GM19035 (cell line): ENCODE measurements around the gene KCNA4.
"Not testable (repeated sequence)": the region's sequence is repeated elsewhere in the genome, so short reads cannot be mapped to it uniquely, and the experiment has no call there.

Source experiments
- ATAC-seq: cut with Tn5 transposase; IDR thresholded peaks from one replicate; pipeline ENCODE4 v1.9.1; 2021; ENCODE audit not compliant: unreplicated experiment

KCNA4 gene

DNA sequence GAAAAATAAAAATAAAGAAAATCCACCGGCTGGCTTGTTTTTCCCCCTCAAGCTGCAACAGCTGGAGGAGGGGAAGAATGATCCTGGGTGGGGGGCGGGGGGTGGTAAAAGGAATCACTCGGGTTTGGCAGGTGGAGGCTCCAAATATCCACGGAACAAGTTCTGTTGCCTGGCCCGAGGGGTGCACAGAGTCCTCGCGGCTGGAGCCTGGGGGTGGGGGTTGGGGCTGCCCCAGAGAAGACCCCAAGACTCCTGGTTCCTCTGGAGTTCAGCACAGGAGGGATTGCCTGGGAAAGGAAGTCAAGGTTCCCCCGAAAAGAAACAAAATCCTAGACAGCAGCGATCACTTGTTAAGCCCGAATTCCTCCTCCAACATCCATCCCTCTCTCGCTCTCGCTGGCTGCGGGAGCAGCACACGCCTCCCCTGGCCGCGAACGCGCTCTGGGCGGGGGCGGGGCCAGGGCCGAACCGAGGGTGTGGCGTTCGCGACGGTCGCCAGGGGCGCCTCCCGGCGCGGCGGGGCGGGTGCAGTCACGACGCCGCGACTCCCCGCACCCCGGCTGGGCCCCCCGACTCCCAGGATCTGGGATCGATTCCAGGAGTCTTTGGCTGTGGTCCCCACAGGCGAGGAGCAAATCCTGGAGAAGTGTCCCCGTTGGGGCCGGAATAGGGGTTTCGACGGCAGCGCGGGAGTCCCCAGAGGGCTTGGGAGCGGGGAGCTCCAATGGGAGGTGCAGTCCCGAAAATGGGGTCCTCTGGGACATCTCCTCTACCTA lies at the start of gene KCNA4:
Gene KCNA4 (minus strand): TSS at position 443 of the 776 bp plus-strand sequence. CDS start 4,352 bp downstream, outside the sequence.
- ATAC-seq, result no peak

DNA sequence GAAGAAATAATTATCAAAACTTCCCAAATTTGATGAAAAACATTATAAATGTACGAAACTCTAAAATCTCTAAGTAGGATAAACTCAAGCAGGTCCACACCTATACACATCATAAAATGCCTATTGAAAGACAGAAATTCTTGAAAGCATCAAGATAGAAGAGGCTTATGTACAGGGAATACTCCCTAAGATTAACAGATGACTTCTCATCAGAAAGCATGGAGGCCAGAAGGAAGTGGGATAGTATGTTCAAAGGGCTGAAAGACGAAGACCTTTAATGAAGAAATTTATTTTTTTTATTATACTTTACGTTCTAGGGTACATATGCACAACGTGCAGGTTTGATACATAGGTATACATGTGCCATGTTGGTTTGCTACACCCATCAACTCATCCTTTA lies 45.3 kb upstream of the KCNA4 start:
- no peak for ATAC-seq

DNA sequence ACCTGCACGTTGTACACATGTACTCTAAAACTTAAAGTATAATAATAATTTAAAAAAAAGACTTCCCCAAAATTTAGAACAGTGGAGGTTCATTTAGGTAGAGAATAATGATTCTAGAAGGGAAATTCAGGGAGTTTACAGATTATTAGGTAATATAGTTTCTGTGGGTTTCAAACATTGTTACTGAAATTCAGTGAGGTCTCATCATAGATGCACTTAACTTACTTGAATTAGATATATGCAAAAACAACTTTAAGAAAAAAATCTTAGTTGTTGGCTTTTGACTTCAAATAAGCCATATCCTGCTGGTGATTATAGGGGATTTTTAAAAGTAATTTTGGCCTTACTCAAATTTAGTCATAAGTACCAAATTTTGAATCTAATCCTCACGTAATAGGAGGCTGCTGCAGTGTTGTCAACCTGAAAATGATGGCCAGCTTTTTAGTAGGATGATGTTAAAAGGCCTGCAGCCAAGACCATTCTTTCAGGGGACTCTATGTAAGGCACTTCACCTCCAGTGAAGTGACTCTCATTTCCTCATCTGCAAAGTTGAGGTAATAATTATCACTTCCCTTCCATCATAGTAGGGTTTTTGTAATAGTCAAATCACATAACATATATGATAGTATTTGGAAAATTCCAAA lies 42.5 kb upstream of the KCNA4 start:
- ATAC-seq, result no peak

DNA sequence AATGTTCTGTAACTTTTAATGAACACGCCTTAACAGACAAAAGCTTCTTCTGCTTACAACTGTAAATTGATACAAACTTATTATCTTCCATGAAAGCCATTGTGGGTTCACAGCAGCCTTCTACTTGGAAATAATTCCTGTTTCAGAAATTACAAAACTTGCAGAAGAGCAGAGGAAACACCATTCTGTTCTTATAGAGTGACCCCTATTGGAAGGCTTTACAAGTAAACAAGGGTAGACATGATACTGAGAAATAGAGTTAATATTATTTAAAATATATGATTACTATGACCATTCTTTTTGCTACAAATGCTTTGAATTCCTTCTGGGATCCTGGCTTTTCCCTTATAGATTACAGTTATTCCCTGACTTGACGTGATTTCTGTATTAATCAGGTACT lies 32.4 kb upstream of the KCNA4 start:
- no peak for ATAC-seq

DNA sequence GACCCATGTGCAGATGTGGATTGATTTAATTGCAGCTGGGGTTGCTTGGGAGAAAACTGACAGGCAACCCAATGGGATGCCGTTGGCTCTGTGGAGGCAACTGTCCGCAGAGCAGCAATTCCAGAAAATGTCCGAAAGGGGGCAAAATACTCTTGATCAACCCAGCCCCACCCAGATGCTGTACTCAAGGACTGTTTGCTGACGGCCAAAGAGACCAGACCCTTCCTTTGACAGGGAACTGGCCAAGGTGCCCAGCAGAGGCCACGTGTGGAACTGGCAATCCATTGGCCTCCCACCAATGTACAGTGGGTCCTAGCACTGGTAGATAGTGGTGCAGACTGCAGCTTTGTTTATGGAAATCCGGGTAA lies 29.7 kb upstream of the KCNA4 start:
- ATAC-seq, result no peak

DNA sequence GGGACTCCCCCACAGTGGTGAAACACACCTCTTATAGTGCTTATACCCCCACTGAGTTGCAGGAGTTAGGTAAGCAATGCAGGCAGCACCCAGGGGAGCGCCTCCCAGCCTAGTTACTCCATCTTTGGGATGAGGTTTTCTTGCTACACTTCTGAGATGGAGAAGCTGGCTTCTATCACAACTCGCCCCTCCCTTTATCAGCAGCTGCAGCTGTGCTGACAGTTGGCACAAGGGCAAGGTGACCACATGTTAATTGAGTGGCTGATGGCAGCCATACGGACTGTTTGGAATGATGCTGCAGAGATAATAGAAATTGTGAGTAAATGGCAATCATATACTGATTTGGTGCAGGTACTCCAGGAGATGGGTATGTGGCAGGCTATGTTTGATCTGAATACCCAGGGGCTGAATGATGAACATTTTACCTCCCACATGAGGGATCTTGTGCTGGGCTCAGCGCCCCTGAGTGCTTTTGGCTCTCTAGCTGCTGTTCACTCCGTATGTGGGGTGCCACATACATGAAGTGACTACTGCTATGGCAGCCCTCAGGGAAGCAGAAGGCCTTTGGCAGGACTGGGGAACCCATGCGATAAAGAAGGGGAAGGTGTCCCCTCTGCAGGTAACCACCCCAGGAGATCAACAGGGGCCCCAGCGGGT lies 29.2 kb upstream of the KCNA4 start:
- ATAC-seq, result no peak

DNA sequence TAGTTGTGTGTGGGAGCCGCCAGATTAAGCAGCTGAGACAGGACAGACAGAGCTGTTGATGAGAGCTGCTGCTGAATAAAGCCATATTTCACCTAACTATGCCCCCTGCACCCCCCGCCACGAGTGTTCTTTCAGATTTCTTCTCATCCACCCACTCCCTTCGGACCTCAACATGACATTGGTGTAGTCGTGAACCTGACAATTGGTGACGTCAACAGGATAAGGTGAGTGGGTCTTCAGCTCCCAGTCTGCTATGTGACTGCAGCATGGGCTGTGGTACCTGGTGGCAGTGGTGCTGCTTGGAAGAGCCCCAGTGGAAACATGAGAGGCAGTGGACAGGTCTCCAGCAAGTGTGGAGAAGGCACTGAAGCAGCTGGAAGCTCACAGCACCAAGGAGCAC lies 28.3 kb upstream of the KCNA4 start:
- no peak for ATAC-seq

DNA sequence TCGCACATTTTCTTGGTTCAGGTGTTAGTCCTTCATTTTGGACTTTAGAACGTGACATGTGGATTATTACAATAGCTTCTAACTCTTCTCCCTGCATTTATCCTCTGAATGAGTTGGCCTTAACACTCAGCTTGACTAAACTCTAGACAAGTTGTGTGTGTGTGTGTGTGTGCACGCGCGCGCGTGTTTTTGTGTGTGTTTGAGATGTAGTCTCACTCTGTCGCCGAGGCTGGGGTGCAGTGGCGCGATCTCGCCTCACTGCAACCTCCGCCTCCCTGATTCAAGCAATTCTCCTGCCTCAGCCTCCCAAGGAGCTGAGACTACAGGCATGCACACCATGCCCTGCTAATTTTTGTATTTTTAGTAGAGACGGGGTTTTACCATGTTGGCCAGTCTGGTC lies 24.3 kb upstream of the KCNA4 start:
- no peak for ATAC-seq

DNA sequence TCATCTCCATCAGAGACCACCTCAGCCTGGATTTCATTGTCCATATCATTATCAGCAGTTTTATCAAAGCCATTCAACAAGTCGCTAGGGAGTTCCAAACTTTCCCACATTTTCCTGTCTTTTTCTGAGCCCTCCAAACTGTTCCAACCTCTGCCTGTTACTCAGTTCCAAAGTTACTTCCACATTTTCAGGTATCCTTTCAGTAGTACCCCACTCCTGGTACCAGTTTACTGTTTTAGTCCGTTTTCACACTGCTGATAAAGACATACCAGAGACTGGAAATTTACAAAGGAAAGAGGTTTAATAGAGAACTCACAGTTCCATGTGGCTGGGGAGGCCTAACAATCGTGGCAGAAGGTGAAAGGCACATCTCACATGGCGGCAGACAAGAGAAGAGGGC lies 17.9 kb upstream of the KCNA4 start:
- not testable (repeated sequence) for ATAC-seq

DNA sequence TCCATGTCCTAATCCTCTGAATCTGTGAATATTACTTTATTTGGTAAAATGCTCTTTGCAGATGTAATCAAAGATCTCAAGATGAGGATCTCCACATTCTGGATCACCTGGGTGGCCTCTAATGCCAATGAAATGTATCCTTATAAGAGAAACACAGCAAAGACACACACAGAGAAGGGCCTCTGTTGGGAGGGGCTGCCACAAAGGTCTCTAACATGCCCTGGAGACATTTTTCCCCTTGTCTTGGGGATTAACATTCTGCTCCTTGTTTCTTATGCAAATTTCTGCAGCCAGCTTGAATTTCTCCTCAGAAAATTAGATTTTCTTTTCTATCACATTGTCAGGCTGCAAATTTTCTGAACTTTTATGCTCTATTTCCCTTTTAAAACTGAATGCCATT lies 17.3 kb upstream of the KCNA4 start:
- not testable (repeated sequence) for ATAC-seq

DNA sequence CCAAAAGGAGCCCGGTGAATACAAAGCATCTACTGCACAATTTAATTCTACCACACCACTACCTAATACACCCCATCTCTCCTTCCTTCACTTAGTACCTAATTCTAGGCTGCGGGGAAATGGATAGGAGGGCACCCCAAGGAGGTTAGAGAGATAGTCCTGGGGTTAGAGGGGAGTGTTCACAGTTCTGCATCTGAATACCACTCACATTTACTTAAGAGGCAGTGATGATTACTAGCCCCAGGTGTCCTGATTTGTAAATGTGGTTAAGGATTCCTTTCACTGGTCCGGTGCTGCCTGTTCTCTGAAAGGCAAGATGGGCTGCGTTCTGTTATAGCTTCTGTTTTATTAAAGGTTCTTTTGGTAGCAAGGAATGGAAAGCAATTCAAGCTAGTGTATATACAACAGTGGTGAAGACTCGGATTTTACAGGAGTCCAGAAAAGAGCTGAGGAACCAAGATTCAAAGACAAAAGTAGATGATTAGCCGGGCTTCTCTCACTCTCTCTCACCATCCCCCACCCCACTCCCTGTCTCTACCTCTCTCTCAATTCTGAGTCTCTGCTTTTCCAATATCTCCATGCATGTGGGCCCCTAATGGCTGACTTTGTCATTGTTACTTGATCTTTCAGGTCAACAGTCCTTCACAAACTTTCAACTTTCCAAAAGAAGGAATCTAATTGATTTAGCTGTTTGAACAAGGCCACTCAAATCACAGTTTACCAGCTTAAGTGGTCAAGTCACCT lies 8.7 kb upstream of the KCNA4 start:
- ATAC-seq, result no peak

DNA sequence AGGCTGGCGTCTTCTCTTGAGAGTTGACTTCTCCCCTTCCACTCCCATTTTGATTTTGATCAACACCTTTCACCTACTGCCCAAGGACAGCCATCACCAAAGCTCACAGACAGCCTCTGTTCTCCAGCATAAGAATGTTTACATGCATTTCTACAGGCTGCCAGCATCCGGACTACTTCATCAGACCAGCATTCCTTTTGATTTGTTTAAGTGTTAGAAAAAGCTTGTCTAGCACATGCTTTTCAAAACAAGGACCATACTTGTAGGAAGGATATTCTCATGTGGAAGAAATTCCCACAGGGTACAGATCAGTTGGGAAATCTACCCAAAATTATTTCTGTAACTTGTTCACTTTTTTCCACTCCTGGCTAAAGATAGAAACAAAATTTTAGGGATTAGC lies 6.2 kb upstream of the KCNA4 start:
- no peak for ATAC-seq

DNA sequence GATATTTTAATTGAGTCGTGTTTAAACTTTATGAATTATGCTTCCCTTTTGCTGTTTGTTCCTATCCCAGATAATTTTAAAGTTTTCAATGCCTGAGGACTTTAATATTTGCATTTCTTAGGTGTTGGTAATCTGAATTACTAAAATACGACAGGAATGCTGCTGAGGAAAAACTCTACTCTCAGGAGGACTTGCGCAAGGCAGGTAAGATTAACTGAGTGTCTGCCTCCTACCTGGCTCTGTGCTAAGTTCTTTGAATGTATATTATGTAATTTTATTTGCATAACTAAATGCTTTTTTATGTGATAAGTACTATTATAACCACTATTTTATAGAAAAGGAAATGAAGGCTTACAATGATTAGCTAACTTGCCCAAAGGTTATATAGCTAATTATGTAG lies 2.7 kb upstream of the KCNA4 start:
- ATAC-seq, result no peak

DNA sequence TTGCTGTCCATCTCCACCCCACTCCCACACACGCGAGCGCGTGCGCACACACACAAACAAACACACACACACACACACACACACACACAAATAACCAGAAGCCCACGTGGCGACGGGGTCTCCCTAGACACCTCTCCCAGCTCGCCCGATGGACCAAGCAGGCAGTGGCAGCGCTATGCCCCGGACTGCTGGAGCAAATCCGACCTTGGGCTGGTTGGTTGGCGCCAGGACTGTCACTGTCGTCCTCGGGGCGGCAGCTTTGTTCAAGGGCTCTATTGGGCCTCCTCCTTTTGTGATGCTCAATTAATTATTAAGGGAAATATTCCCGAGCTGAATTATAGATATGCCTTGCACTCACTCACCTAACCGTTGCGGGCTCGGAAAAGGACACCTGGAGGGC lies 1.7 kb upstream of the KCNA4 start:
- ATAC-seq, result no peak

DNA sequence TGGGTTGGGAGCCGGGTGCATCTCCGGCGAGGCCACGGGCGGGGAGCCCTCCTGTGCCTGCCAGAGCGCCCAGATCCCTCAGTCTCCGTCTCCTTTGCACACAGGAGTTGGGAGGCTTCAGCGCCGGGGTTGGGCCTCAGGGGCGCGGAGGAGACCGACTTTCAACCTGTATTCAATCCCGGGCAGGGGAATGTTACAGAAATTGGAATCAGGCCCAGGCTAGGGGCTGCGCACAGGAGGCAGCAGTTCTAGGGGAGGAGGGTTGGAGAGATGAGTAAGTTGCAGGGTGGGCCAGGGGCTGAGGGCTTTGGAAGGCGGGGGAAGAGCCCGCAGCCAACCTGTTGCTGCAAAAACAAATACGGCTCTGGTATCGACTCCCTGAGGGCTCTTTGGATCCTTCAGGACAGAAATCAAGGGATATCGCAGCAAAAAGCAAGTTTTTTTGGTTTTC lies 640 bp upstream of the KCNA4 start:
- ATAC-seq, result no peak

DNA sequence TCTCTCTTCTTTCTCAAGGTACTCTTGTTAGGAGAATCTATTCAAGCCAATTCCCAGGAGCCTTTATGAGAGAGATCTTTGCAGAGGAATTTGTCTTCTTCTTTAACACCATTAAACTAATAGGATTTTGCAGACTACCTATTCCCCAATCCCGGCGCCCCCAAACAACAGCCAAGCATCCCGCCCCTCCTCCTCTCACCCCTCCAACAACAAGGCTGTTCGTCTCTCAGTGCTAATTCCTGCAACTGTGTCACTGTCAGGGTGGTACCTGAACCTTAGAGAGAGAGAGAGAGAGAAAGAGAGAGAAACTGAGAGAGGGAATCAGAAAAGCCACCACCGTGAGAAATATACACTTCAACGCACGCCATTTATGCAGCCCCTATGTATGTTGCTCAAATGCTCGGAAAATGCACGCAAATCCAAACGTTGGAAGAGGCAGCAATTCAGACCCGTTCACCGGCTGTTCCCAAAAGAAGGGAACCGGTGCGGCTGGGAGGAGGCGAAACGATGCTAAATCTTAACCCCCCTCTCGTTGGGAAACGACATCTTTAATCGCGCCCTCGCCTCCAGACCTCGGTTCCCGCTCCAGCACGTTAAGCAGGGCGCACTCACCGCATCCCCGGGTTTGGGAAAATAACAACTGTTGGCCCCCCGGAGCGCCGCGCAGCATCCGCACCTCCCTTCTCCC lies 961 bp downstream of the KCNA4 start:
- no peak for ATAC-seq

DNA sequence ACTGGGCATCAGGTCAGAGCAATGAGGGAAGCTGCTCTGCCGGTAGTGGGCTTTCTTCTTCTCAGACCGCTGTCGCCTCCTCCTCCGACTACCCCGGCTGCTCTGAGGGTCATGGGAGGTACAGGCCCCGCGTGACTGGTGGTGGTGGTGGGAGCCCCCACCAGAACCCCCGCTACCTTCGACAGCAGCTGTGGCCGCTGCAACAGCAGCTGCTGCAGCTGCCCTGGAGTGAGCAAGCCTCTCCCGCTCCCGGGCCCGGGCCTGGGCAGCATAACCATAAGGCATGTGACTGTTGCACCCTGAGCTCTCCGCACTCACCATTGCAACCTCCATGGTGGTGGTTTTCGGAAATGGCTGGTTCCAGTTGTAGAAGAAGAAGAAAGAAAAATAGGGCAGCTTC lies 4.5 kb downstream of the KCNA4 start:
- ATAC-seq, result no peak

DNA sequence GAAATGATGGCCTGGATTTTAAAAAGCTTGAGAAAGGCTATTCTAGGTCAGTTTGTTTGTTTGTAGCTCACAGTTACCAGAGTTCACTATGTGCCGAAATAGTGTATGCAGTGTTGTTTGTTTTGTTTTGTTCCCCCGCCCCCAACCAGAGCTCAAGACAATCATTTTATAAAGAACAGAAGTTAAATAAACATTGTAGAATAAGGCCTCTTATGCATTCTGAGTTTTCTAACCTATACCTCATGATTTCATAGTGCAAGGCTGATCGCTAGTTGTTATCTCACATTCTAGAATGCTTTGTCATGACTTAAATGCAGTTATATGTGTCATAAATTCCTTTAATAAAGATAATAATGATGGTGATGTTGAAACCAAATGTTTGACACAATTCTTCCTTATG lies 7.8 kb downstream of the KCNA4 start:
- no peak for ATAC-seq

DNA sequence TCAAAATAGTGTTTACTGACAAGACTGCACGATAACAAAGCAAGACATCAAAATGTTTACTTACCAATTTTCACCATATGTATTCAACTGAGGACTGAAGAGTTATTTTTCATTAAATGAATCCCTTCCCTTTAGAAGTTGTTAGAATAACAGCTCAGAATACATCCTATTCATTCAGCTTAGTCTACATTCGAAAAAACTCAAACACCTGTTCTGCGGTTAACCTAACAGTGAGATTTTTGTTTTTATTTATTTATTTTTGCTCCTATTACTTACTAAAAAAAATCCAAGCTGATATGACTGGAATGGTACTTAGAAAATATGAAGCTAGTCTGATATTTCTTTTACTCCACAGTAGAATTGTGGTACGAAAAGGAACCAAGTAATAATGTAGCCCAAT lies 10.0 kb downstream of the KCNA4 start:
- ATAC-seq, result no peak

DNA sequence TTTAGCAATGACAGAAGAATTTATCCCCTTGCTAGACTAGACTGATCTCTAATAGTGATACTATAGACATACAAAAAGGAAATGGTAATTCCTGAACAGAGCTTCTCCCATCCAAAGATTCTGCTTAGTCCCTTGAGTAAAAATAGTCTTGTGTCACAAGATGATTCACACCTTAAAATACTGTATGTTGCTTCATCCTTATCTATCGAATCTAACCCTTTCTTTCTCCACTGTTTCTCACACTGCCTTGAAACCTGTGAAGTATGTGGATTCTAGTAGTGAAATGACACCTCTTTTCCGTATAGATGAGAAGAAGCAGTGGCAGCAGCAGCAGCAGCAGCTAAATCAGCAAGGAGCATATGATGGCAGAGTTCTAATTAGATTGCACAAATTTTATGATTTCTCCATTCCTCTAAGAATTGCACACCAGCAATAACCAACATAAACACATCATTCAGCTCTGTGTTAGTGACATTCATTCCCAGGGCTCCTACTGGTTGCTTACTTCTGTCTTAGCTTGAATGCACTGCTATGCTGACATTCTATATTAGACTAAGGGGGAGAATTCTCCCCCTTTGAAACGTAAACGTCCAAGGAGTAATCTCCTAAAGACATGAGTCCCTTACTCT lies 14.6 kb downstream of the KCNA4 start:
- ATAC-seq, result no peak
